Activated CD8-positive, alpha-beta T cell treated with anti-CD3 and anti-CD28 coated beads for 36 hours (primary cell): ENCODE measurements around the gene RIC3. TPM values are rescaled to one million over a fixed set of nuclear protein-coding genes. Genes with fewer than 3 reads are reported as not detected.
A peak's percentile ranks its signal among the peaks of the same experiment; 100 is the strongest.

Experiments
- ATAC-seq: fragments of 200-7000 bp; cut with Tn5 transposase; one replicate; pipeline ENCODE4 v1.10.0; 2021; ENCODE audit warnings: mild to moderate bottlenecking, moderate library complexity
- CTCF ChIA-PET: fragments of 350-600 bp; sonication (Branson Sonifier 250); formaldehyde crosslinking; loops from one replicate; lab custom pipeline; 2021; ENCODE audit warnings: antibody characterized with exemption; lab: Charles Lee
- POLR2A ChIA-PET: fragments of 350-600 bp; sonication (Branson Sonifier 250); formaldehyde crosslinking; loops from one replicate; lab custom pipeline; 2021; ENCODE audit warnings: antibody characterized with exemption; lab: Charles Lee
- DNase-seq: peaks from one replicate; pipeline ENCODE4 v3.0.0-alpha.2; 2020
- H3K27ac Mint-ChIP-seq: one replicate; pipeline ENCODE4 v1.8.0; 2021; ENCODE audit warnings: mild to moderate bottlenecking, mixed read lengths
- H3K27me3 Mint-ChIP-seq: one replicate; pipeline ENCODE4 v1.8.0; 2021; ENCODE audit warnings: mixed read lengths
- H3K36me3 Mint-ChIP-seq: one replicate; pipeline ENCODE4 v1.8.0; 2021; ENCODE audit warnings: low read depth, mixed read lengths
- H3K4me1 Mint-ChIP-seq: one replicate; pipeline ENCODE4 v1.8.0; 2021; ENCODE audit warnings: low read depth, mixed read lengths
- H3K4me3 Mint-ChIP-seq: one replicate; pipeline ENCODE4 v1.8.0; 2021; ENCODE audit warnings: mild to moderate bottlenecking, moderate library complexity, mixed read lengths
- H3K9me3 Mint-ChIP-seq: one replicate; pipeline ENCODE4 v1.8.0; 2021; ENCODE audit warnings: mixed read lengths
- intact Hi-C: fragments of 100-400 bp; cut with micrococcal nuclease; formaldehyde crosslinking; loops from one replicate; pipeline ENCODE4 v1.10.0; 2022
- total RNA-seq, 2 experiments: library from RNA; stranded (reverse); gene quantifications; one replicate each; pipeline ENCODE4 v1.2.3, GENCODE V29; 2021
- TF ChIP-seq, protein P1 (sequence below): fragments of 200-600 bp; IDR thresholded peaks from one replicate; pipeline ENCODE4 v1.8.0; 2022; ENCODE audit warnings: antibody characterized with exemption, mild to moderate bottlenecking

Gene RIC3
- total RNA-seq, 2 experiments from 2014 or later: 7.6 to 7.7 TPM

- no peaks in the 10 kb centered on the region for H3K36me3 Mint-ChIP-seq
- POLR2A ChIA-PET: no interaction called here
- DNase-seq: peak; percentile 59
- no peaks in the 10 kb centered on the region for H3K9me3 Mint-ChIP-seq
- ATAC-seq: peak; percentile 62
- peaks cover 30% of the 10 kb centered on the region for H3K27me3 Mint-ChIP-seq
- intact Hi-C loops: no loop called here
- TF ChIP-seq, protein P1, sequence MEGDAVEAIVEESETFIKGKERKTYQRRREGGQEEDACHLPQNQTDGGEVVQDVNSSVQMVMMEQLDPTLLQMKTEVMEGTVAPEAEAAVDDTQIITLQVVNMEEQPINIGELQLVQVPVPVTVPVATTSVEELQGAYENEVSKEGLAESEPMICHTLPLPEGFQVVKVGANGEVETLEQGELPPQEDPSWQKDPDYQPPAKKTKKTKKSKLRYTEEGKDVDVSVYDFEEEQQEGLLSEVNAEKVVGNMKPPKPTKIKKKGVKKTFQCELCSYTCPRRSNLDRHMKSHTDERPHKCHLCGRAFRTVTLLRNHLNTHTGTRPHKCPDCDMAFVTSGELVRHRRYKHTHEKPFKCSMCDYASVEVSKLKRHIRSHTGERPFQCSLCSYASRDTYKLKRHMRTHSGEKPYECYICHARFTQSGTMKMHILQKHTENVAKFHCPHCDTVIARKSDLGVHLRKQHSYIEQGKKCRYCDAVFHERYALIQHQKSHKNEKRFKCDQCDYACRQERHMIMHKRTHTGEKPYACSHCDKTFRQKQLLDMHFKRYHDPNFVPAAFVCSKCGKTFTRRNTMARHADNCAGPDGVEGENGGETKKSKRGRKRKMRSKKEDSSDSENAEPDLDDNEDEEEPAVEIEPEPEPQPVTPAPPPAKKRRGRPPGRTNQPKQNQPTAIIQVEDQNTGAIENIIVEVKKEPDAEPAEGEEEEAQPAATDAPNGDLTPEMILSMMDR: peak; percentile 68
- no peak overlapping the region for H3K27ac Mint-ChIP-seq
- H3K4me3 Mint-ChIP-seq: no peak overlapping the region
- CTCF ChIA-PET: interaction anchor here (0.7 to 4.9 kb wide), 16 partner anchors 10 to 375 kb away, joined by 3 to 23 read pairs (median 4); partner anchors contain the start of genes LMO1 and RIC3
- no peaks in the 10 kb centered on the region for H3K4me1 Mint-ChIP-seq
These were observed 23.4 kb upstream of the RIC3 start for GRCh38 chr11:8192016-8192895.

DNA sequence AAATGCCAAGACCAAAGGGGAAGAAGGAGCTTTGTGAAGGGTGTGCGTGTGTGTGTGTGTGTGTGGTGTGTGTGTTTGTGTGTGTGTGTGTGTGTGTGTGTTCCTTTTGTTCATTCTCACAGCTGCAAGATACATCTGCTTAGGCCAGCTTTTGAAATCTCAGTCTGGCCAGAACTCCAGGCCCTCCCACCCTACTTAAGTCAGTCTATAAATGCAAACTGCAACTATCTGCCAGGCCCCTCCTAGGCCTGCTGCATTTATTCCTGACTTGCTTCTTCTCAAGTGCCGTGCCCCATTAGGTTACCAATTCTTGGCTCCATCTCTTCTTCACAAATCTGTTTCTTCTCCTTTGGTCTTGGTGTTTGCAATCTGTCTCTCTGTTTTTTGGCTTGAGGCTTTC lies 21.6 kb upstream of the RIC3 start:
- Mint-ChIP-seq H3K27ac (no peak overlapping the region), H3K9me3 (no peaks in the 10 kb centered on the region), H3K36me3 (no peaks in the 10 kb centered on the region), H3K4me3 (no peak overlapping the region), H3K4me1 (no peaks in the 10 kb centered on the region), H3K27me3 (peaks cover 22% of the 10 kb centered on the region)
- TF ChIP-seq, protein P1: no peak
- DNase-seq: no peak
- CTCF ChIA-PET: interaction anchor here (0.8 to 1.4 kb wide), 4 partner anchors 13 to 74 kb away, joined by 3 to 4 read pairs (median 4); no protein-coding TSS in a partner anchor
- no peak for ATAC-seq
- intact Hi-C loops: no loop called here
- POLR2A ChIA-PET: interaction anchor here (0.6 kb wide), 1 partner anchor 13 kb away, joined by 3 read pairs; no protein-coding TSS in a partner anchor

DNA sequence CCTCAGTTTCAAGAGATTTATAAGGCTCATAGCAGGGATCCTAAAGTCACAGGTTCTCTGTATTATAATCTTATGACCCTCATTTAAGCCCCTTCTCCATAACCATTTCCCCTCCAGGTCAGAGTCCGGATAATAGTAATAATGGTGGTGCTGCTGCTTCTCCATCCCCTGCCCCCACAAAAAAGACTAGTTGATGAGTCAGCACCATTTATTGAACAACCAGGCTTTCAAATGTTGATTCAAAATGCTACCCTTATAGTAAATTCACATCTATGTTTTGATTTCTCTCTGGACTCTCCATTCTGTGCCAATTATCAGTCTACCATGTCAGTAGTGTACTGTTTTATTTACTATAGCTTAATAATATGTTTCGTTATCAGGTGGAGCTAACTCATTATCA lies 17.6 kb upstream of the RIC3 start:
- TF ChIP-seq, protein P1: no peak
- H3K4me3 Mint-ChIP-seq: no peak overlapping the region
- no peak for ATAC-seq
- H3K27me3 Mint-ChIP-seq: peaks cover 11% of the 10 kb centered on the region
- intact Hi-C loops: no loop called here
- H3K36me3 Mint-ChIP-seq: no peaks in the 10 kb centered on the region
- H3K27ac Mint-ChIP-seq: no peak overlapping the region
- POLR2A ChIA-PET: no interaction called here
- no peak for DNase-seq
- CTCF ChIA-PET: no interaction called here
- H3K9me3 Mint-ChIP-seq: no peaks in the 10 kb centered on the region
- no peaks in the 10 kb centered on the region for H3K4me1 Mint-ChIP-seq

DNA sequence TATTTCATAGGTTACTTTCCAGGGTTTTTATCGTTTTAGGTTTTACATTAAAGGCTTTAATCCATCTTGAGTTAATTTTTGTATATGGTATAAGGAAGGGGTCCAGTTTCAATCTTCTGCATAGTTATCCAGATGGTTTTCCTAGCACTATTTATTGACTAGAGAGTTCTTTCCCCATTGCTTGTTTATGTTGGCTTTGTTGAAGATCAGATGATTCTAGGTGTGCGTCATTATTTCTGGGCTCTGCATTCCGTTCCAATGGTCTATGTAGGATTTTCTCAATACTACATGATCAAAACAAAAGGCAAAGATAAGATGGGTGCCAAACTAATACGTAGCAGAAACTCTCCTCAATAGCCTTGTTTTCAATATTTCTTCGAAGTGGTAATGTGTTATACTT lies 14.3 kb upstream of the RIC3 start:
- H3K27ac Mint-ChIP-seq: no peak overlapping the region
- peaks cover 7% of the 10 kb centered on the region for H3K27me3 Mint-ChIP-seq
- no peaks in the 10 kb centered on the region for H3K36me3 Mint-ChIP-seq
- ATAC-seq (no peak), DNase-seq (no peak)
- ChIA-PET CTCF (interaction anchor here (7.4 kb wide), 1 partner anchor 10 kb away, joined by 23 read pairs; no protein-coding TSS in a partner anchor), POLR2A (no interaction called here)
- H3K4me3 Mint-ChIP-seq: no peak overlapping the region
- no peaks in the 10 kb centered on the region for H3K4me1 Mint-ChIP-seq
- TF ChIP-seq, protein P1: no peak
- no peaks in the 10 kb centered on the region for H3K9me3 Mint-ChIP-seq
- intact Hi-C loops: no loop called here

DNA sequence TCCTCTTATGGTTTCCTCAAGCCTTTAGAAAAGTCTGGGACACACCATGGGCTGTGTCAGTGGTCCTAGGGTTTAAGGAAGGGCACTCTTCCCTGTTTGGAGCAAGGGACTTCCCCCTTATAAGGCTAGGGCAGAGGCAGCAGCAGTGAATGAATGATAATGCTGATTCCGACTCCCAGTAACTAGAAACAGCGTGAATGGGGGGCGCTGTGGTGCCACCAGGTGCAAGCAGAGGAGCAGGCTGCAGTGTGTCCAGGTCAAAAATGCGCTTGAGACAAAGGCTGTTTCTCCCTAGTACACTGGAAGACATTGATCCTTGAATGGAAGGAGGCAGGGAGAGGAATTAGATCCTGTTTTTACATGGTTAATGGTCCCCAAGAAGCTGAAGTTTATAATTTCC lies 11.6 kb upstream of the RIC3 start:
- Mint-ChIP-seq H3K9me3 (no peaks in the 10 kb centered on the region), H3K27me3 (peaks cover 8% of the 10 kb centered on the region), H3K36me3 (no peaks in the 10 kb centered on the region), H3K4me1 (no peaks in the 10 kb centered on the region), H3K4me3 (no peak overlapping the region), H3K27ac (no peak overlapping the region)
- no peak for DNase-seq
- ChIA-PET POLR2A (no interaction called here), CTCF (interaction anchor here (7.4 kb wide), 1 partner anchor 13 kb away, joined by 23 read pairs; no protein-coding TSS in a partner anchor)
- intact Hi-C loops: no loop called here
- TF ChIP-seq, protein P1: no peak
- ATAC-seq: no peak
